ENCODE measurements around the gene IGF1R.

DNA sequence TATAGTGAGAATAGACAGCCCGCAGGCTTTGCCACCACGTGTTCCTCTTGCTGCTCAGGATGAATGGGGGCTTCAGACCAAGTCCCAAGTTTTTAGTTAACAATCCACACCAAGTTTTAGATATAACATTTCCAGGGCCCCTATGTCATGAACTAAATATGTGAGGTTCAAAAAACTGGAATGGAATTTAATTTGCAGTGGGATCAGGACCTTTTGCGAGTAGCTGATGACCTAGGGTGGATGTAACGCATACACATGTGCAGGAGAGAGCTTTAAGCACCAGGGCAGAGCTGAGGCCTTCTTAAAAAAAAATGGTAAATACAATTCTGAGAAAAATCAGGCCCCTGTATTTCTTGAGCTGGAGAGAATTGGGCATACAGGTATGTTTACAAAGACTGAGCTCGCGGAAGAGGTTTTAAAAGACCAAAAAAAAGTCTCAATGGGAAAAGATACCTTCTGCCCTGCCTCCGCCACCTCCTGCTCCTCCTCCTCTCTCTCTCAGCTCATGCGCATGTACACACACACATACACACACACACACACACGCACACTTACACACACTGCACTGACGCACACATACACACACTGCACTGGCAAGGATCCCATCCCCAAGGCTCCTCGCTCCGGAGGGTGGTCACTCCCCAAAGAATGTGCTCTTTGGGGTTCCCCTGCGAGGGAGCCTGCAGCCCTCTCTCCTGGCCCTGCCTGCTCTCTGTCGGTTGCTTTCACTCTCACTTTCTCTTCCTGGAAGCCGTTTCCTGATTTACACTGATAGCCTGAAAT, 48.2 kb upstream of the IGF1R start:
- TF ChIP-seq, protein P1, sequence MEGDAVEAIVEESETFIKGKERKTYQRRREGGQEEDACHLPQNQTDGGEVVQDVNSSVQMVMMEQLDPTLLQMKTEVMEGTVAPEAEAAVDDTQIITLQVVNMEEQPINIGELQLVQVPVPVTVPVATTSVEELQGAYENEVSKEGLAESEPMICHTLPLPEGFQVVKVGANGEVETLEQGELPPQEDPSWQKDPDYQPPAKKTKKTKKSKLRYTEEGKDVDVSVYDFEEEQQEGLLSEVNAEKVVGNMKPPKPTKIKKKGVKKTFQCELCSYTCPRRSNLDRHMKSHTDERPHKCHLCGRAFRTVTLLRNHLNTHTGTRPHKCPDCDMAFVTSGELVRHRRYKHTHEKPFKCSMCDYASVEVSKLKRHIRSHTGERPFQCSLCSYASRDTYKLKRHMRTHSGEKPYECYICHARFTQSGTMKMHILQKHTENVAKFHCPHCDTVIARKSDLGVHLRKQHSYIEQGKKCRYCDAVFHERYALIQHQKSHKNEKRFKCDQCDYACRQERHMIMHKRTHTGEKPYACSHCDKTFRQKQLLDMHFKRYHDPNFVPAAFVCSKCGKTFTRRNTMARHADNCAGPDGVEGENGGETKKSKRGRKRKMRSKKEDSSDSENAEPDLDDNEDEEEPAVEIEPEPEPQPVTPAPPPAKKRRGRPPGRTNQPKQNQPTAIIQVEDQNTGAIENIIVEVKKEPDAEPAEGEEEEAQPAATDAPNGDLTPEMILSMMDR (IDR thresholded peaks at IDR 0.05 in 2 of 3, conservative IDR thresholded peaks at IDR 0.05 in 1 of 3; ENCODE audit: borderline replicate concordance in 1 of 3, insufficient read depth in 1 of 3, low read depth in 2 of 3, low read length in 2 of 3), result no peak
- TF ChIP-seq EZH2 (IDR thresholded peaks at IDR 0.05) (no peak), ELF1 (IDR thresholded peaks at IDR 0.05; ENCODE audit: borderline replicate concordance, low read depth) (no peak), YY1 (IDR thresholded peaks at IDR 0.05; ENCODE audit: extremely low read depth, insufficient replicate concordance, low read depth, low read length) (no peak), POLR2A (IDR thresholded peaks at IDR 0.05; ENCODE audit: borderline replicate concordance, extremely low read depth, insufficient read depth, insufficient read length) (no peak), SIN3A (IDR thresholded peaks at IDR 0.05; ENCODE audit: low read depth) (no peak)
- TF ChIP-seq, protein P2, sequence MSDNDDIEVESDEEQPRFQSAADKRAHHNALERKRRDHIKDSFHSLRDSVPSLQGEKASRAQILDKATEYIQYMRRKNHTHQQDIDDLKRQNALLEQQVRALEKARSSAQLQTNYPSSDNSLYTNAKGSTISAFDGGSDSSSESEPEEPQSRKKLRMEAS (IDR thresholded peaks at IDR 0.05), result no peak
- TF ChIP-seq, protein P3, sequence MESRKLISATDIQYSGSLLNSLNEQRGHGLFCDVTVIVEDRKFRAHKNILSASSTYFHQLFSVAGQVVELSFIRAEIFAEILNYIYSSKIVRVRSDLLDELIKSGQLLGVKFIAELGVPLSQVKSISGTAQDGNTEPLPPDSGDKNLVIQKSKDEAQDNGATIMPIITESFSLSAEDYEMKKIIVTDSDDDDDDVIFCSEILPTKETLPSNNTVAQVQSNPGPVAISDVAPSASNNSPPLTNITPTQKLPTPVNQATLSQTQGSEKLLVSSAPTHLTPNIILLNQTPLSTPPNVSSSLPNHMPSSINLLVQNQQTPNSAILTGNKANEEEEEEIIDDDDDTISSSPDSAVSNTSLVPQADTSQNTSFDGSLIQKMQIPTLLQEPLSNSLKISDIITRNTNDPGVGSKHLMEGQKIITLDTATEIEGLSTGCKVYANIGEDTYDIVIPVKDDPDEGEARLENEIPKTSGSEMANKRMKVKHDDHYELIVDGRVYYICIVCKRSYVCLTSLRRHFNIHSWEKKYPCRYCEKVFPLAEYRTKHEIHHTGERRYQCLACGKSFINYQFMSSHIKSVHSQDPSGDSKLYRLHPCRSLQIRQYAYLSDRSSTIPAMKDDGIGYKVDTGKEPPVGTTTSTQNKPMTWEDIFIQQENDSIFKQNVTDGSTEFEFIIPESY (IDR thresholded peaks at IDR 0.05; ENCODE audit: extremely low read depth, insufficient replicate concordance, low read length), result no peak
